H9 (cell line): Measurements from ENCODE around the gene SLC25A15. TPM values are rescaled to one million over a fixed set of nuclear protein-coding genes. Genes with fewer than 3 reads are reported as not detected.

Experiments
- DNase-seq: peaks from one replicate; pipeline ENCODE4 v3.0.0-alpha.2; 2017
- H2AFZ ChIP-seq: one replicate; pipeline ENCODE4 v1.6.1; 2013; ENCODE audit warnings: mild to moderate bottlenecking, low read length, control low read depth, moderate library complexity
- H2AK5ac ChIP-seq: 2 replicates; pipeline ENCODE4 v1.6.1; 2013; ENCODE audit warnings: low read length, control low read depth, mixed read lengths; ENCODE audit not compliant: insufficient read length
- H2BK120ac ChIP-seq: one replicate; pipeline ENCODE4 v1.6.1; 2013; ENCODE audit warnings: low read depth, mild to moderate bottlenecking, low read length, control low read depth, inconsistent platforms; ENCODE audit not compliant: poor library complexity, severe bottlenecking
- H2BK12ac ChIP-seq: 2 replicates; pipeline ENCODE4 v1.6.1; 2013; ENCODE audit warnings: low read length, control low read depth, mixed read lengths, low read depth; ENCODE audit not compliant: insufficient read length
- H2BK15ac ChIP-seq: 2 replicates; pipeline ENCODE4 v1.6.1; 2013; ENCODE audit warnings: low read depth, low read length, control low read depth
- H2BK20ac ChIP-seq: one replicate; pipeline ENCODE4 v1.6.1; 2013; ENCODE audit warnings: low read depth, mild to moderate bottlenecking, low read length, control low read depth, inconsistent platforms; ENCODE audit not compliant: poor library complexity, severe bottlenecking
- H2BK5ac ChIP-seq: 2 replicates; pipeline ENCODE4 v1.6.1; 2013; ENCODE audit warnings: low read length, control low read depth, mixed read lengths; ENCODE audit not compliant: insufficient read length
- H3K14ac ChIP-seq: 2 replicates; pipeline ENCODE4 v1.6.1; 2013; ENCODE audit warnings: low read length, control low read depth; ENCODE audit not compliant: insufficient read depth
- H3K18ac ChIP-seq: 2 replicates; pipeline ENCODE4 v1.6.1; 2013; ENCODE audit warnings: low read depth, mild to moderate bottlenecking, mixed read lengths, low read length, control low read depth; ENCODE audit not compliant: insufficient read length
- H3K23ac ChIP-seq: 2 replicates; pipeline ENCODE4 v1.6.1; 2013; ENCODE audit warnings: low read length, control low read depth, mixed read lengths, low read depth; ENCODE audit not compliant: insufficient read length
- H3K23me2 ChIP-seq: 2 replicates; pipeline ENCODE4 v1.6.1; 2013; ENCODE audit warnings: low read depth, mild to moderate bottlenecking, mixed read lengths, low read length, control low read depth; ENCODE audit not compliant: insufficient read length, poor library complexity, severe bottlenecking
- H3K27ac ChIP-seq: 2 replicates; pipeline ENCODE4 v1.5.1; 2013; ENCODE audit warnings: low read length, control low read depth, mixed read lengths, low read depth; ENCODE audit not compliant: insufficient read length
- H3K27me3 ChIP-seq: 2 replicates; pipeline ENCODE4 v1.6.1; 2013; ENCODE audit warnings: low read length, control low read depth, inconsistent platforms; ENCODE audit not compliant: insufficient read depth
- H3K4ac ChIP-seq: 2 replicates; pipeline ENCODE4 v1.6.1; 2013; ENCODE audit warnings: low read depth, mild to moderate bottlenecking, control low read depth, inconsistent platforms, low read length, moderate library complexity
- H3K4me1 ChIP-seq: 2 replicates; pipeline ENCODE4 v1.6.1; 2013; ENCODE audit warnings: low read length, control low read depth, inconsistent platforms; ENCODE audit not compliant: insufficient read depth
- H3K4me2 ChIP-seq: 2 replicates; pipeline ENCODE4 v1.6.1; 2013; ENCODE audit warnings: low read length, control low read depth, mixed read lengths; ENCODE audit not compliant: insufficient read length, insufficient read depth
- H3K56ac ChIP-seq: 2 replicates; pipeline ENCODE4 v1.6.1; 2013; ENCODE audit warnings: low read depth, mild to moderate bottlenecking, mixed read lengths, low read length, control low read depth; ENCODE audit not compliant: insufficient read length
- H3K79me1 ChIP-seq: 2 replicates; pipeline ENCODE4 v1.6.1; 2013; ENCODE audit warnings: low read depth, mild to moderate bottlenecking, moderate library complexity, low read length, control low read depth, inconsistent platforms; ENCODE audit not compliant: insufficient read depth, poor library complexity, severe bottlenecking
- H3K79me2 ChIP-seq: 2 replicates; pipeline ENCODE4 v1.6.1; 2013; ENCODE audit warnings: low read length, control low read depth, inconsistent platforms; ENCODE audit not compliant: insufficient read depth
- H3K9ac ChIP-seq: 2 replicates; pipeline ENCODE4 v1.6.1; 2013; ENCODE audit warnings: low read length, control low read depth, mixed read lengths; ENCODE audit not compliant: insufficient read length; ENCODE audit errors: extremely low read depth
- H3K9me3 ChIP-seq: one replicate; pipeline ENCODE4 v1.6.1; 2013; ENCODE audit warnings: low read depth, low read length, inconsistent platforms; ENCODE audit not compliant: control insufficient read depth
- H3T11ph ChIP-seq: one replicate; pipeline ENCODE4 v1.6.1; 2013; ENCODE audit warnings: mild to moderate bottlenecking, low read length, control low read depth, inconsistent platforms
- H4K20me1 ChIP-seq: one replicate; pipeline ENCODE4 v1.6.1; 2013; ENCODE audit not compliant: control insufficient read depth, insufficient read length, insufficient read depth
- H4K5ac ChIP-seq: 2 replicates; pipeline ENCODE4 v1.6.1; 2013; ENCODE audit warnings: low read depth, mild to moderate bottlenecking, mixed read lengths, low read length, control low read depth; ENCODE audit not compliant: insufficient read length
- H4K8ac ChIP-seq: replicated peaks from 2 replicates; pipeline ENCODE4 v1.6.1; 2013; ENCODE audit warnings: low read length, control low read depth, mixed read lengths, low read depth; ENCODE audit not compliant: insufficient read length
- H4K91ac ChIP-seq: 2 replicates; pipeline ENCODE4 v1.6.1; 2013; ENCODE audit warnings: low read depth, mild to moderate bottlenecking, moderate library complexity, mixed read lengths, low read length, control low read depth; ENCODE audit not compliant: insufficient read length
- H3K27ac Mint-ChIP-seq, 3 experiments: 2 replicates in 2 of 3; 3 replicates in 1 of 3; pipeline ENCODE4 v1.8.0; 2020 to 2021; ENCODE audit warnings: mixed read lengths in 3 of 3, mild to moderate bottlenecking in 1 of 3, moderate library complexity in 1 of 3
- H3K27me3 Mint-ChIP-seq: 2 replicates; pipeline ENCODE4 v1.8.0; 2021; ENCODE audit warnings: low read depth, mild to moderate bottlenecking, moderate library complexity, mixed read lengths
- H3K36me3 Mint-ChIP-seq, 3 experiments: 2 replicates in 2 of 3; 3 replicates in 1 of 3; pipeline ENCODE4 v1.8.0; 2020 to 2021; ENCODE audit warnings: low read depth in 3 of 3, mixed read lengths in 3 of 3; ENCODE audit not compliant: insufficient read depth in 1 of 3
- H3K4me1 Mint-ChIP-seq, 2 experiments: 2 replicates each; pipeline ENCODE4 v1.8.0; 2020; ENCODE audit warnings: mixed read lengths in 2 of 2
- H3K4me3 Mint-ChIP-seq, 2 experiments: 2 replicates in 1 of 2; 3 replicates in 1 of 2; pipeline ENCODE4 v1.8.0; 2020 to 2021; ENCODE audit warnings: mild to moderate bottlenecking in 2 of 2, mixed read lengths in 2 of 2, moderate library complexity in 1 of 2
- H3K9me3 Mint-ChIP-seq, 2 experiments: 2 replicates in 1 of 2; 3 replicates in 1 of 2; pipeline ENCODE4 v1.8.0; 2020; ENCODE audit warnings: mild to moderate bottlenecking in 2 of 2, mixed read lengths in 2 of 2, moderate library complexity in 1 of 2
- CTCF ChIP-seq: fragments of 200-600 bp; sonication (generic); conservative IDR thresholded peaks from 3 replicates; pipeline ENCODE4 v1.8.0; 2021; ENCODE audit warnings: antibody characterized with exemption, mild to moderate bottlenecking
- WGBS: extraction: QIAGEN DNeasy Blood & Tissue Kit; methylation state at CpG from one replicate; pipeline ENCODE4 v1.1.7; 2013; ENCODE audit warnings: missing lambda C conversion rate, low lambda C conversion rate, mixed read lengths; ENCODE audit not compliant: insufficient read length; ENCODE audit errors: extremely low coverage; 5-methylcytosine and 5-hydroxymethylcytosine counted together
- total RNA-seq: library from RNA; stranded (reverse); gene quantifications from 2 replicates; pipeline ENCODE4 v1.2.1, GENCODE V29; 2021

Gene SLC25A15
- total RNA-seq, 1 experiment from 2014 or later = 21.1 TPM

- no peaks in the 10 kb centered on the region for H4K20me1 ChIP-seq
- H3K9me3 Mint-ChIP-seq = no peaks in the 10 kb centered on the region
- no peak overlapping the region for H2BK20ac ChIP-seq
- no peak overlapping the region for H2BK120ac ChIP-seq
- no peak overlapping the region for H4K8ac ChIP-seq
- H2AK5ac ChIP-seq = no peak overlapping the region
- TF ChIP-seq CTCF = peak; percentile 42; the same call in 1 of the 3 replicates
- no peak overlapping the region for H2BK5ac ChIP-seq
- no peak overlapping the region for H3K14ac ChIP-seq
- H3K9me3 ChIP-seq = no peaks in the 10 kb centered on the region
- no peak for DNase-seq
- H3K23ac ChIP-seq = no peak overlapping the region
- H3K56ac ChIP-seq = no peak overlapping the region
- no peak overlapping the region for H3K4ac ChIP-seq
- H3K4me1 ChIP-seq = no peaks in the 10 kb centered on the region
- peak overlapping the region in 2 of 3 experiments; percentile 19 to 77; a peak in 1 of 7 replicates for H3K27ac Mint-ChIP-seq
- no peaks in the 10 kb centered on the region for H3K79me2 ChIP-seq
- H3K4me3 Mint-ChIP-seq = no peak overlapping the region
- peaks cover 7 to 8% of the 10 kb centered on the region in 2 experiments for H3K4me1 Mint-ChIP-seq
- no peaks in the 10 kb centered on the region for H3K27me3 ChIP-seq
- H3K4me2 ChIP-seq = no peak overlapping the region
- H3T11ph ChIP-seq = no peak overlapping the region
- H2BK12ac ChIP-seq = no peak overlapping the region
- no peaks in the 10 kb centered on the region for H3K79me1 ChIP-seq
- H3K27me3 Mint-ChIP-seq = no peaks in the 10 kb centered on the region
- no peak overlapping the region for H4K5ac ChIP-seq
- WGBS = no CpG with 5 or more reads among the region's 1 CpG
- H3K23me2 ChIP-seq = no peaks in the 10 kb centered on the region
- no peak overlapping the region for H3K9ac ChIP-seq
- no peak overlapping the region for H2BK15ac ChIP-seq
- H2AFZ ChIP-seq = no peak overlapping the region
- H4K91ac ChIP-seq = no peak overlapping the region
- H3K36me3 Mint-ChIP-seq = peaks cover 9 to 25% (median 17%) of the 10 kb centered on the region in 3 experiments; a peak in 5 of 7 replicates
- H3K27ac ChIP-seq = no peak overlapping the region
- no peak overlapping the region for H3K18ac ChIP-seq
Measured at GRCh38 chr13:40749327-40749726, 40.1 kb upstream of the SLC25A15 start.
